K562 (cell line): ENCODE measurements around the gene TUBGCP5.

Experiments
- ARID2 ChIP-seq: fragments of 450-650 bp; IDR thresholded peaks from 2 replicates; pipeline ENCODE4 v1.6.1; 2017; ENCODE audit warnings: antibody characterized with exemption, mild to moderate bottlenecking
- BRD4 ChIP-seq: fragments of 200-600 bp; sonication (generic); IDR thresholded peaks from 2 replicates; pipeline ENCODE4 v1.6.1; 2017; ENCODE audit warnings: inconsistent platforms
- MTA1 ChIP-seq: fragments of 450-650 bp; IDR thresholded peaks from 2 replicates; pipeline ENCODE4 v1.6.1; 2017; ENCODE audit warnings: borderline replicate concordance
- NFIC ChIP-seq: fragments of 450-650 bp; IDR thresholded peaks from 2 replicates; pipeline ENCODE4 v1.6.1; 2017; ENCODE audit warnings: mild to moderate bottlenecking, inconsistent platforms
- NR2C1 ChIP-seq, 2 experiments: fragments of 450-650 bp; IDR thresholded peaks; 2 replicates each; pipeline ENCODE4 v1.6.1; 2017; ENCODE audit warnings: mild to moderate bottlenecking in 2 of 2, antibody characterized with exemption in 1 of 2, inconsistent platforms in 1 of 2, missing compliant biosample characterization in 1 of 2, missing genetic modification characterization in 1 of 2
- POLR2A ChIP-seq: fragments of 450-650 bp; conservative IDR thresholded peaks from 2 replicates; pipeline ENCODE4 v1.6.1; 2016
- YY1 ChIP-seq, 3 experiments: IDR thresholded peaks; 2 replicates each; pipeline ENCODE4 v1.6.1; 2011; ENCODE audit warnings: low read length in 2 of 3, mild to moderate bottlenecking in 2 of 3, moderate library complexity in 2 of 3, borderline replicate concordance in 1 of 3, control low read depth in 1 of 3, low read depth in 1 of 3; ENCODE audit not compliant: insufficient read depth in 3 of 3, insufficient replicate concordance in 2 of 3, control insufficient read depth in 1 of 3, insufficient read length in 1 of 3; ENCODE audit errors: extremely low read depth in 1 of 3
- ZNF165 ChIP-seq: fragments of 250-450 bp; sonication (Bioruptor Pico); IDR thresholded peaks from 2 replicates; pipeline ENCODE4 v1.4.0; 2020; ENCODE audit warnings: borderline replicate concordance
- TF ChIP-seq, protein P1 (sequence below), 3 experiments: IDR thresholded peaks in 2 of 3; conservative IDR thresholded peaks in 1 of 3; 2 replicates each; pipeline ENCODE4 v1.5.1; 2011 to 2012; ENCODE audit warnings: low read length in 3 of 3, mild to moderate bottlenecking in 3 of 3, control low read depth in 2 of 3, improper control_type of control experiment in 1 of 3, inconsistent platforms in 1 of 3, low read depth in 1 of 3, mixed read lengths in 1 of 3, moderate library complexity in 1 of 3; ENCODE audit not compliant: insufficient read depth in 2 of 3

DNA sequence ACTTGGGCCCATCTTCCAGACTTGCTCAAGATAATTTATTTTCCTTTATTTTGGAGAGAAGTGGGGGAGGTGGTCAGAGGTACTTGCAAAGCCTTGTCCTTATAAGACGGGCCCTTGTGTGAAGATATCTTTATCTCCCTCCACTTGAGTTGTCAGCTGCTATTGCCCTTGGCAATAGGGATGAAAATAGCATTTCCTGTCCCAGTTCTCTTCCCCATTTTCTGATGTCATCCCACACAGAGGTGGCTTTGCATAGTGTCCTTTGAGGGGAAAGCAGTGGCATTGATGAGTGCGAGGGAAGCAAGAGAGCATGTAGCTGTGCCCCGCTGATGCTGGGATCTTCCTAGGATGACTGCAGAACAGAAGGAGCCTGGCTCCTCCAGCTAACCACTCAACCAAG, 41.9 kb upstream of the TUBGCP5 start:
- TF ChIP-seq MTA1 (no peak), YY1 (IDR thresholded peaks at IDR 0.05; ENCODE audit: borderline replicate concordance in 1 of 3, control insufficient read depth in 1 of 3, extremely low read depth in 1 of 3, insufficient read depth in 3 of 3, insufficient read length in 1 of 3, insufficient replicate concordance in 2 of 3, low read depth in 1 of 3, low read length in 2 of 3) (no peak), NR2C1 (IDR thresholded peaks at IDR 0.05) (no peak), NR2C1 (tag; IDR thresholded peaks at IDR 0.05) (no peak), BRD4 (no peak), ZNF165 (CRISPR knock-in tag) (no peak), NFIC (no peak), POLR2A (no peak), ARID2 (no peak)
- TF ChIP-seq, protein P1, sequence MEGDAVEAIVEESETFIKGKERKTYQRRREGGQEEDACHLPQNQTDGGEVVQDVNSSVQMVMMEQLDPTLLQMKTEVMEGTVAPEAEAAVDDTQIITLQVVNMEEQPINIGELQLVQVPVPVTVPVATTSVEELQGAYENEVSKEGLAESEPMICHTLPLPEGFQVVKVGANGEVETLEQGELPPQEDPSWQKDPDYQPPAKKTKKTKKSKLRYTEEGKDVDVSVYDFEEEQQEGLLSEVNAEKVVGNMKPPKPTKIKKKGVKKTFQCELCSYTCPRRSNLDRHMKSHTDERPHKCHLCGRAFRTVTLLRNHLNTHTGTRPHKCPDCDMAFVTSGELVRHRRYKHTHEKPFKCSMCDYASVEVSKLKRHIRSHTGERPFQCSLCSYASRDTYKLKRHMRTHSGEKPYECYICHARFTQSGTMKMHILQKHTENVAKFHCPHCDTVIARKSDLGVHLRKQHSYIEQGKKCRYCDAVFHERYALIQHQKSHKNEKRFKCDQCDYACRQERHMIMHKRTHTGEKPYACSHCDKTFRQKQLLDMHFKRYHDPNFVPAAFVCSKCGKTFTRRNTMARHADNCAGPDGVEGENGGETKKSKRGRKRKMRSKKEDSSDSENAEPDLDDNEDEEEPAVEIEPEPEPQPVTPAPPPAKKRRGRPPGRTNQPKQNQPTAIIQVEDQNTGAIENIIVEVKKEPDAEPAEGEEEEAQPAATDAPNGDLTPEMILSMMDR (IDR thresholded peaks at IDR 0.05 in 2 of 3, conservative IDR thresholded peaks at IDR 0.05 in 1 of 3; ENCODE audit: insufficient read depth in 2 of 3, low read depth in 1 of 3, low read length in 3 of 3), result no peak
